Measurements from ENCODE around the gene MEIKIN. TPM values are rescaled to one million over a fixed set of nuclear protein-coding genes. Genes with fewer than 3 reads are reported as not detected.

The MEIKIN gene
- total RNA-seq, 1 experiment from 2014 or later = not detected

DNA sequence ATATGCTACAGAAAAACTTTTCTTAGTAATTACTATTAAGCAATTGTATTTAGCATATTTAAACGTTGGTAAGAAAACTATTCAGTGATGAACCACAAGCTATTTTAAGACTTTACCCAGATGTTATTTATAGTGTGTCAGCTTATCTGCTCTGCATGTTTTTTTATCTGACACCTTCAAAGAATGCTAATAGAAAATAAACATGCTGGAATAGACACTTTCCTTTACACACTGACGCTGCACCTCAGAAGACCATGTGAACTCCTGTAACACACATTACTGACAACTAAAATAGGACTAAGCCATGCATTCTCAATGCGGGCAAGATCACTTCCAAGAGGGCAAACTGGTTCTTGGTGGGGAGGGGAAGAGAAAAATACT is 187.0 kb downstream of the MEIKIN start:
- H3K4me3 Mint-ChIP-seq (ENCODE audit: unreplicated experiment) = no peak overlapping the region
- H3K4me1 Mint-ChIP-seq (ENCODE audit: low read depth, unreplicated experiment) = peaks cover 17% of the 10 kb centered on the region
- peaks cover 9% of the 10 kb centered on the region for H3K9me3 Mint-ChIP-seq (ENCODE audit: unreplicated experiment)
- Histone ChIP-seq H3K36me3 (ENCODE audit: control insufficient read depth, insufficient read depth, low read length) (no peaks in the 10 kb centered on the region), H3K9me3 (no peaks in the 10 kb centered on the region), H3K4me1 (no peaks in the 10 kb centered on the region), H3K27me3 (replicated peaks; ENCODE audit: control insufficient read depth, insufficient read depth, low read length) (no peaks in the 10 kb centered on the region), H3K4me3 (ENCODE audit: low read depth, low read length) (no peak overlapping the region)
- no peak for DNase-seq
- H3K27ac Mint-ChIP-seq (ENCODE audit: unreplicated experiment) = no peak overlapping the region
- intact Hi-C loops (cut with micrococcal nuclease; ENCODE audit: unreplicated experiment) = no loop called here
- H3K27me3 Mint-ChIP-seq (ENCODE audit: insufficient read depth, unreplicated experiment) = no peaks in the 10 kb centered on the region
- H3K36me3 Mint-ChIP-seq (ENCODE audit: insufficient read depth, unreplicated experiment) = peaks cover 18% of the 10 kb centered on the region
- ChIA-PET CTCF (no interaction called here), POLR2A (no interaction called here)
- TF ChIP-seq, protein P1, sequence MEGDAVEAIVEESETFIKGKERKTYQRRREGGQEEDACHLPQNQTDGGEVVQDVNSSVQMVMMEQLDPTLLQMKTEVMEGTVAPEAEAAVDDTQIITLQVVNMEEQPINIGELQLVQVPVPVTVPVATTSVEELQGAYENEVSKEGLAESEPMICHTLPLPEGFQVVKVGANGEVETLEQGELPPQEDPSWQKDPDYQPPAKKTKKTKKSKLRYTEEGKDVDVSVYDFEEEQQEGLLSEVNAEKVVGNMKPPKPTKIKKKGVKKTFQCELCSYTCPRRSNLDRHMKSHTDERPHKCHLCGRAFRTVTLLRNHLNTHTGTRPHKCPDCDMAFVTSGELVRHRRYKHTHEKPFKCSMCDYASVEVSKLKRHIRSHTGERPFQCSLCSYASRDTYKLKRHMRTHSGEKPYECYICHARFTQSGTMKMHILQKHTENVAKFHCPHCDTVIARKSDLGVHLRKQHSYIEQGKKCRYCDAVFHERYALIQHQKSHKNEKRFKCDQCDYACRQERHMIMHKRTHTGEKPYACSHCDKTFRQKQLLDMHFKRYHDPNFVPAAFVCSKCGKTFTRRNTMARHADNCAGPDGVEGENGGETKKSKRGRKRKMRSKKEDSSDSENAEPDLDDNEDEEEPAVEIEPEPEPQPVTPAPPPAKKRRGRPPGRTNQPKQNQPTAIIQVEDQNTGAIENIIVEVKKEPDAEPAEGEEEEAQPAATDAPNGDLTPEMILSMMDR (IDR thresholded peaks at IDR 0.05; ENCODE audit: insufficient read depth in 1 of 2, low read depth in 1 of 2, low read length in 1 of 2, severe bottlenecking in 1 of 2, unreplicated experiment in 1 of 2) = no peak
- BruUV-seq (replicated peaks) = no TSS peak

DNA sequence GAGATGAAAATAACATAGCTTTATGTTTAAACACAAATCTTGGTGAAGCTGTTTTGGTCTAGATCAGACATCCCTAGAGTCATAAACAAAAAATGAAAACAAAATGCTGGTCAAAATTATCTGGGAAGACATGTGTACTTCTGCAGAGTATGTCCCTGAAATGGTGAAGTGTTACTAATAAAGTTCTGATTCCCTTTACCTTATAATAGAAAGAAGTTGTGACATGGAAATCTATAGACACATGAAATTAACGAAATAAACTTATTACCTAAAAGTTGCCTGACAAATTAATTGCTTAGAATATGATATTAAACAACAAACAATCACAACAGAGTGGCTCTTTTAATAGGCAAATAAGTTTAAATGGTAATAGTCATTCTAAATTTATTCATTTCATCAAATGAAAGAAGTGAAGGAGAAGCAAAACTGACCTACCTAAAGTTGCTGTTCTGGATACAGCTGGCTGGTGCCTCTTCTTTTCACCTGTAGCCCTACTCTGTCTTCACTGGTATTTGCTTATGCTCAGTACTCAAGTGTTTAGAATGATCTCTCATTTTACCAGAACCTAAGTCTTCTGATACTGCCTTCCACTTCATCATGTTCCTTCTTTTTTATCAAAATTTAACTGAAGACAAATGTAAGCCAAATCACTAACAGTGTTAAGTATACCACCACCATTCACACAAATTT is 187.5 kb downstream of the MEIKIN start:
- H3K4me1 ChIP-seq = no peaks in the 10 kb centered on the region
- ChIA-PET CTCF (no interaction called here), POLR2A (no interaction called here)
- H3K36me3 ChIP-seq (ENCODE audit: control insufficient read depth, insufficient read depth, low read length) = no peaks in the 10 kb centered on the region
- Mint-ChIP-seq H3K4me3 (ENCODE audit: unreplicated experiment) (no peak overlapping the region), H3K36me3 (ENCODE audit: insufficient read depth, unreplicated experiment) (peaks cover 18% of the 10 kb centered on the region), H3K4me1 (ENCODE audit: low read depth, unreplicated experiment) (peaks cover 13% of the 10 kb centered on the region), H3K9me3 (ENCODE audit: unreplicated experiment) (peaks cover 7% of the 10 kb centered on the region), H3K27ac (ENCODE audit: unreplicated experiment) (no peak overlapping the region), H3K27me3 (ENCODE audit: insufficient read depth, unreplicated experiment) (no peaks in the 10 kb centered on the region)
- no TSS peak for BruUV-seq (replicated peaks)
- no peak overlapping the region for H3K4me3 ChIP-seq (ENCODE audit: low read depth, low read length)
- DNase-seq = no peak
- intact Hi-C loops (cut with micrococcal nuclease; ENCODE audit: unreplicated experiment) = no loop called here
- TF ChIP-seq, protein P1 (IDR thresholded peaks at IDR 0.05; ENCODE audit: insufficient read depth in 1 of 2, low read depth in 1 of 2, low read length in 1 of 2, severe bottlenecking in 1 of 2, unreplicated experiment in 1 of 2) = no peak
- no peaks in the 10 kb centered on the region for H3K9me3 ChIP-seq
- H3K27me3 ChIP-seq (replicated peaks; ENCODE audit: control insufficient read depth, insufficient read depth, low read length) = no peaks in the 10 kb centered on the region

Other genes starting within 250 kb of the MEIKIN start
- 42.7 and 45.0 TPM in 2 replicates for gene FNIP1, start 148.6 kb downstream of the MEIKIN start, total RNA-seq (2022)
- gene ACSL6, start 66.0 kb upstream of the MEIKIN start, total RNA-seq (2022) = 0.19 and 1.4 TPM in 2 replicates
- gene IL3, start 115.0 kb upstream of the MEIKIN start, total RNA-seq (2022) = not detected in 2 replicates
- not detected in 2 replicates for gene CSF2, start 128.1 kb upstream of the MEIKIN start, total RNA-seq (2022)

Data from Caco-2 (cell line).